ENCODE measurements around the gene SLC35F4.

DNA sequence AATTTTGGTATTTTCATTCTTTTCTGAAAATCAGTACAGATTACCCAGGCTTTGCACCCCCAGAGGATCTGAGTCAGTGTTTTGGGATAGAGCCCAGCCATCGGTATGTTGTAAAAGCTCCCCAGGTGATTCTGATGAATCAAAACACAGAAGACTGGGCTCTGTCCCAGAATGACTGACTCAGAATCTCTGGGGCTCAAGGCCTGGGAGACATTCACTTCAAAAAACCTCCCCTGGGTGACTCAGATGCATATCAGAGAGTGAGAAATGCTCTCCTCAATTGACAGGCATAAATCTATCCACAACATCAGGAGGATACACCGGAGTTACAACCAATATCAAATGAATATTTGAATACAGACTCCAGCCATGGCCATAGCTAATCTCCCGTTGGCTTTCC lies 32.6 kb downstream of the SLC35F4 start:
- TF ChIP-seq GABPA (IDR thresholded peaks at IDR 0.05; ENCODE audit: low read depth): no peak
- TF ChIP-seq, protein P1, sequence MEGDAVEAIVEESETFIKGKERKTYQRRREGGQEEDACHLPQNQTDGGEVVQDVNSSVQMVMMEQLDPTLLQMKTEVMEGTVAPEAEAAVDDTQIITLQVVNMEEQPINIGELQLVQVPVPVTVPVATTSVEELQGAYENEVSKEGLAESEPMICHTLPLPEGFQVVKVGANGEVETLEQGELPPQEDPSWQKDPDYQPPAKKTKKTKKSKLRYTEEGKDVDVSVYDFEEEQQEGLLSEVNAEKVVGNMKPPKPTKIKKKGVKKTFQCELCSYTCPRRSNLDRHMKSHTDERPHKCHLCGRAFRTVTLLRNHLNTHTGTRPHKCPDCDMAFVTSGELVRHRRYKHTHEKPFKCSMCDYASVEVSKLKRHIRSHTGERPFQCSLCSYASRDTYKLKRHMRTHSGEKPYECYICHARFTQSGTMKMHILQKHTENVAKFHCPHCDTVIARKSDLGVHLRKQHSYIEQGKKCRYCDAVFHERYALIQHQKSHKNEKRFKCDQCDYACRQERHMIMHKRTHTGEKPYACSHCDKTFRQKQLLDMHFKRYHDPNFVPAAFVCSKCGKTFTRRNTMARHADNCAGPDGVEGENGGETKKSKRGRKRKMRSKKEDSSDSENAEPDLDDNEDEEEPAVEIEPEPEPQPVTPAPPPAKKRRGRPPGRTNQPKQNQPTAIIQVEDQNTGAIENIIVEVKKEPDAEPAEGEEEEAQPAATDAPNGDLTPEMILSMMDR (IDR thresholded peaks at IDR 0.05; ENCODE audit: insufficient read depth, low read length): no peak
